OCI-LY3 (cell line): Measurements from ENCODE around the gene MAMLD1.

Experiments used
- CTCF ChIP-seq: fragments of 200-600, 300-600 bp; sonication (generic); IDR thresholded peaks from 2 replicates; pipeline ENCODE4 v1.5.1; 2014; ENCODE audit warnings: antibody characterized with exemption, low read length, low read depth
- EZH2phosphoT487 ChIP-seq: fragments of 200-600 bp; shearing (Covaris generic); IDR thresholded peaks from 2 replicates; pipeline ENCODE4 v1.6.1; 2018; ENCODE audit warnings: antibody characterized with exemption, mixed run types, low read depth

GRCh38 chrX:150313514-150313913 lies 49.6 kb upstream of the MAMLD1 start:
- TF ChIP-seq CTCF = no peak
- TF ChIP-seq EZH2phosphoT487 = no peak
